HepG2 (cell line): Measurements from ENCODE around the gene DYSF. TPM values are rescaled to one million over a fixed set of nuclear protein-coding genes. Genes with fewer than 3 reads are reported as not detected.
A peak's percentile ranks its signal among the peaks of the same experiment; 100 is the strongest.

ENCODE experiments used
- ATAC-seq: fragments of 200-7000 bp; cut with Tn5 transposase; 3 replicates; pipeline ENCODE4 v1.9.1; 2020; ENCODE audit warnings: mild to moderate bottlenecking, moderate library complexity
- BruUV-seq: library from RNA; stranded (reverse); fragments of 400-500 nt; replicated peaks from 2 replicates; lab custom pipeline; 2021; lab: Mats Ljungman, UMichigan
- CTCF ChIA-PET: fragments of 300-600 bp; formaldehyde crosslinking; extraction: SDS; loops from one replicate; lab custom pipeline; 2021; ENCODE audit warnings: low total read pairs, inconsistent platforms, low intra/inter-chr PET ratio; lab: Yijun Ruan, JAX
- POLR2A ChIA-PET: fragments of 350-600 bp; sonication (Branson Sonifier 250); formaldehyde crosslinking; loops from one replicate; lab custom pipeline; 2020; ENCODE audit warnings: antibody characterized with exemption, inconsistent platforms; lab: Yijun Ruan, JAX
- DNase-seq: peaks from one replicate; pipeline ENCODE4 v3.0.0-alpha.2; 2015; ENCODE audit warnings: low spot score
- FAIRE-seq: peaks from 3 replicates; lab custom pipeline; 2011; peaks lifted over from hg19 to GRCh38; lab: Jason Lieb, UNC
- H2AFZ ChIP-seq: one replicate; pipeline ENCODE4 v1.6.1; 2011; ENCODE audit warnings: low read length, inconsistent platforms
- H3K27ac ChIP-seq: fragments of 300-600 bp; 3 replicates; pipeline ENCODE4 v1.8.0; 2011; ENCODE audit warnings: mixed run types, mild to moderate bottlenecking, mixed read lengths, low read length, inconsistent platforms; ENCODE audit not compliant: insufficient read depth; ENCODE audit errors: extremely low read length
- H3K27me3 ChIP-seq, 2 experiments: fragments of 200-600 bp in 1 of 2; 2 replicates in 1 of 2; 3 replicates in 1 of 2; pipeline versions ENCODE4 v1.6.0 to v1.8.0; 2011; ENCODE audit warnings: low read length in 2 of 2, mild to moderate bottlenecking in 2 of 2, moderate library complexity in 2 of 2, inconsistent platforms in 1 of 2; ENCODE audit not compliant: insufficient read depth in 2 of 2, control insufficient read depth in 1 of 2
- H3K36me3 ChIP-seq, 2 experiments: fragments of 200-600 bp in 1 of 2; replicated peaks in 1 of 2; 2 replicates in 1 of 2; 3 replicates in 1 of 2; pipeline versions ENCODE4 v1.5.1 to v1.8.0; 2011; ENCODE audit warnings: low read length in 2 of 2, inconsistent platforms in 1 of 2; ENCODE audit not compliant: insufficient read depth in 2 of 2, control insufficient read depth in 1 of 2
- H3K4me1 ChIP-seq: 2 replicates; pipeline ENCODE4 v1.5.1; 2012; ENCODE audit warnings: low read length, inconsistent platforms; ENCODE audit not compliant: insufficient read depth
- H3K4me2 ChIP-seq: 2 replicates; pipeline ENCODE4 v1.6.0; 2011; ENCODE audit warnings: low read depth, low read length, inconsistent platforms
- H3K4me3 ChIP-seq, 3 experiments: fragments of 200-600 bp in 1 of 3; sonication (generic), shearing (Covaris generic) in 1 of 3; replicated peaks in 1 of 3; 2 replicates each; pipeline ENCODE4 v1.5.1; 2011 to 2016; ENCODE audit warnings: low read length in 3 of 3, inconsistent platforms in 2 of 3, low read depth in 2 of 3, mild to moderate bottlenecking in 2 of 3, control low read depth in 1 of 3, mixed read lengths in 1 of 3; ENCODE audit not compliant: insufficient read depth in 1 of 3
- H3K79me2 ChIP-seq: one replicate; pipeline ENCODE4 v1.6.1; 2011; ENCODE audit warnings: low read length, inconsistent platforms; ENCODE audit not compliant: insufficient read depth
- H3K9ac ChIP-seq: 2 replicates; pipeline ENCODE4 v1.6.0; 2011; ENCODE audit warnings: mild to moderate bottlenecking, low read depth, low read length, inconsistent platforms; ENCODE audit not compliant: insufficient read depth
- H3K9me3 ChIP-seq: 2 replicates; pipeline ENCODE4 v1.5.1; 2012; ENCODE audit warnings: mild to moderate bottlenecking, low read length
- H4K20me1 ChIP-seq: 2 replicates; pipeline ENCODE4 v1.6.0; 2011; ENCODE audit warnings: inconsistent platforms, mild to moderate bottlenecking, low read length, moderate library complexity; ENCODE audit not compliant: insufficient read depth
- FOXP4 ChIP-seq: sonication (generic); formaldehyde crosslinking; IDR thresholded peaks from 2 replicates; pipeline ENCODE4 v1.4.0; 2020; ENCODE audit warnings: missing genetic modification reagents
- NCOA1 ChIP-seq: sonication (generic); formaldehyde crosslinking; IDR thresholded peaks from 2 replicates; pipeline ENCODE4 v1.9.0; 2021; ENCODE audit warnings: missing genetic modification reagents
- NR2C2 ChIP-seq: sonication (generic); formaldehyde crosslinking; IDR thresholded peaks from 2 replicates; pipeline ENCODE4 v1.4.0; 2020; ENCODE audit warnings: missing genetic modification reagents, mild to moderate bottlenecking, moderate library complexity, borderline replicate concordance
- TFDP1 ChIP-seq: IDR thresholded peaks from 2 replicates; pipeline ENCODE4 v1.6.1; 2016; ENCODE audit warnings: missing compliant biosample characterization, missing genetic modification reagents, borderline replicate concordance
- TFDP2 ChIP-seq: sonication (generic); formaldehyde crosslinking; IDR thresholded peaks from 2 replicates; pipeline ENCODE4 v1.4.0; 2020; ENCODE audit warnings: missing genetic modification reagents
- TRAFD1 ChIP-seq: sonication (generic); formaldehyde crosslinking; IDR thresholded peaks from 2 replicates; pipeline ENCODE4 v1.5.1; 2020; ENCODE audit warnings: missing genetic modification reagents, mild to moderate bottlenecking, borderline replicate concordance
- ZFP91 ChIP-seq: sonication (generic); formaldehyde crosslinking; IDR thresholded peaks from 2 replicates; pipeline ENCODE4 v1.9.0; 2022; ENCODE audit warnings: missing genetic modification reagents, mild to moderate bottlenecking, borderline replicate concordance
- ZNF263 ChIP-seq: sonication (generic); formaldehyde crosslinking; IDR thresholded peaks from 2 replicates; pipeline ENCODE4 v1.4.0; 2020; ENCODE audit warnings: missing genetic modification reagents
- ZNF574 ChIP-seq: sonication (generic); formaldehyde crosslinking; IDR thresholded peaks from 2 replicates; pipeline ENCODE4 v1.4.0; 2020; ENCODE audit warnings: missing genetic modification reagents
- ZNF839 ChIP-seq: sonication (generic); formaldehyde crosslinking; IDR thresholded peaks from 2 replicates; pipeline ENCODE4 v1.4.0; 2020; ENCODE audit warnings: missing genetic modification reagents, mild to moderate bottlenecking, borderline replicate concordance
- WGBS: methylation state at CpG from one replicate; pipeline ENCODE4 v1.1.6; 2017; ENCODE audit warnings: low lambda C conversion rate; 5-methylcytosine and 5-hydroxymethylcytosine counted together
- in situ Hi-C: cut with HindIII; loops from 2 replicates; pipeline ENCODE4 v1.10.0; 2017; ENCODE audit warnings: low pct_unique_long_range_greater_than_20kb; ENCODE audit not compliant: extremely low pct_ligation_motif_present
- intact Hi-C: fragments of 100-400 bp; cut with micrococcal nuclease; formaldehyde crosslinking; loops from one replicate; pipeline ENCODE4 v1.10.0; 2022; ENCODE audit not compliant: unreplicated experiment
- polyA plus RNA-seq, 8 experiments: library from polyadenylated mRNA; depleted of rRNA in 3 of 8; stranded (reverse) in 7 of 8; unstranded in 1 of 8; fragments of >200 nt; fragmentation: Illumina TruSeq in 4 of 8; extraction: Trizol in 4 of 8; gene quantifications; 2 replicates each; pipeline versions ENCODE4 v1.2.1 to v1.2.3, GENCODE V29; 2011 to 2016; ENCODE audit warnings: low read depth in 4 of 8, missing spikeins in 1 of 8, mixed read lengths in 1 of 8; ENCODE audit not compliant: insufficient read depth in 1 of 8
- total RNA-seq, 5 experiments: library from RNA; depleted of rRNA; stranded (reverse); fragments of >200 nt; fragmentation: Illumina TruSeq; extraction: Trizol; gene quantifications; 2 replicates each; pipeline ENCODE4 v1.2.3, GENCODE V29; 2016; ENCODE audit warnings: low read depth in 1 of 5

Gene DYSF
- total and polyA plus RNA-seq, 2 of the 13 experiments (the other 11 are each of a cell fraction or from before 2014, with no cell fraction given), result 0.15 to 2.4 TPM

- H3K4me2 ChIP-seq, result peak overlapping the region; percentile 71
- no peaks in the 10 kb centered on the region for H3K79me2 ChIP-seq
- H3K9ac ChIP-seq, result no peak overlapping the region
- H3K27me3 ChIP-seq, result peaks cover 2 to 9% of the 10 kb centered on the region in 2 experiments; a peak in 3 of 5 replicates
- 0% methylated on average over 6 of the region's 6 CpGs for WGBS
- H4K20me1 ChIP-seq, result no peaks in the 10 kb centered on the region
- BruUV-seq, result no TSS peak
- ATAC-seq, result peak; percentile 77
- peak overlapping the region; percentile 1 for H2AFZ ChIP-seq
- DNase-seq, result peak; percentile 65
- H3K9me3 ChIP-seq, result no peaks in the 10 kb centered on the region
- peak overlapping the region; percentile 2 to 47 (median 5); a peak in 3 of 6 replicates for H3K4me3 ChIP-seq
- peak; percentile 87 for FAIRE-seq
- intact Hi-C loops, result loop anchor here (5.0 kb wide), 1 partner anchor 56 kb away; no protein-coding TSS in a partner anchor
- H3K4me1 ChIP-seq, result peaks cover 39% of the 10 kb centered on the region
- no peak overlapping the region for H3K27ac ChIP-seq
- POLR2A ChIA-PET, result interaction anchor here (1.5 kb wide), 1 partner anchor 124 kb away, joined by 8 read pairs; the partner anchor contains the start of gene ZNF638
- CTCF ChIA-PET, result no interaction called here
- in situ Hi-C loops, result no loop called here
- no peaks in the 10 kb centered on the region for H3K36me3 ChIP-seq
- TF ChIP-seq FOXP4 (CRISPR knock-in tag) (no peak), TRAFD1 (CRISPR knock-in tag) (no peak), TFDP2 (no peak), NCOA1 (CRISPR knock-in tag) (no peak), ZNF263 (CRISPR knock-in tag) (no peak), NR2C2 (CRISPR knock-in tag) (0 out of 2 replicates have a peak, but pooled peaks have one; percentile 19), ZFP91 (CRISPR knock-in tag) (0 out of 2 replicates have a peak, but pooled peaks have one; percentile 22), TFDP1 (CRISPR knock-in tag) (no peak), ZNF574 (no peak), ZNF839 (CRISPR knock-in tag) (no peak)
Measured at GRCh38 chr2:71455741-71456569, 2.6 kb downstream of the DYSF start.
